Testis (tissue), 2 donors: ENCODE measurements around the gene ENTREP1.

Source experiments
- CTCF ChIP-seq, 3 experiments: fragments of 450-650 bp in 2 of 3; fragments of 200-600 bp in 1 of 3; sonication (generic) in 1 of 3; IDR thresholded peaks; one replicate each; pipeline ENCODE4 v1.5.1; 2016 to 2019; ENCODE audit warnings: antibody characterized with exemption in 3 of 3, mild to moderate bottlenecking in 2 of 3, moderate library complexity in 1 of 3
- POLR2A ChIP-seq: fragments of 450-650 bp; IDR thresholded peaks from one replicate; pipeline ENCODE4 v1.6.1; 2017; ENCODE audit warnings: antibody characterized with exemption, mild to moderate bottlenecking, moderate library complexity

- TF ChIP-seq POLR2A (no peak), CTCF (IDR thresholded peaks at IDR 0.05) (no peak)
Measured at GRCh38 chr9:69431203-69431602, 106.2 kb downstream of the ENTREP1 start.
